ENCODE results near the gene LRFN2.
A peak's percentile ranks its signal among the peaks of the same experiment; 100 is the strongest.

Gene LRFN2

GRCh38 chr6:40509716-40510260 lies 77.4 kb downstream of the LRFN2 start:
- DNase-seq, result no peak

DNA sequence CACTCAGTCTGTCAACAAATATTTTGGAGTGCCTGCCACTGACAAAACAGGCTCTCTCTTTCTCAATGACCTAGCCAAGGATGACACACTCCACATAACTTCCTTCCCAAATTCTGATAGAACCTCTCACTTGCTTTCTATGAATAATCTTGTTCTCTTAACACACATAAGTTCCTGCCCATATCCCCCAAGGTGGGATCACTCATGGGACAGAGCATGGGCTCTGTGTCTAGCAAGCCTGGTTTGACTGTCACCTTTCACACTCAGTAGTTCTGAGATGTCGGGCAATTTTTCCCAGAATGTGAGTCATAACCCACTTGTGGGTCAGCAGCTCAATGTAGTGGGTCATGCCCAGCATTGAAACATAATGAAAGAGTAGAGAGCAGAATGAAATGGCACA lies 78.1 kb downstream of the LRFN2 start:
- no peak for DNase-seq

DNA sequence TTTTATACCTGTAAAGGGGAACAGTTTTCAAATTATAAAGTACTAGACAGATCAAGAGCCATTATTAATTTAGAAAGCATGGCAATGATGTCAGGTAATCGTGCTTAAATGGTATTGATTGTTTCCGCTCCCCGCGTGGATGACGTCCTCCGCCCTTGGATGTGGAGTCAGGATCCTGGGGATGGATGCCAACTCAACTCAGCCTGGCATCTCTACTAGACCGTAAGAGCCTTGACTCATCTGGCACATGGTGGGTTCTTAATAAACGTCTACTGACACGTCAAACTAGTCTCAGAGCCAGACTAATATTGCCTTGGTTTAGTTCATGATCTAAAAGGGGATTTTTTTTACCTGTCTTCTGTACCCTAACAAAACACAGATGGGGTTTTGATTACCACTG lies 80.2 kb downstream of the LRFN2 start:
- DNase-seq, result no peak

DNA sequence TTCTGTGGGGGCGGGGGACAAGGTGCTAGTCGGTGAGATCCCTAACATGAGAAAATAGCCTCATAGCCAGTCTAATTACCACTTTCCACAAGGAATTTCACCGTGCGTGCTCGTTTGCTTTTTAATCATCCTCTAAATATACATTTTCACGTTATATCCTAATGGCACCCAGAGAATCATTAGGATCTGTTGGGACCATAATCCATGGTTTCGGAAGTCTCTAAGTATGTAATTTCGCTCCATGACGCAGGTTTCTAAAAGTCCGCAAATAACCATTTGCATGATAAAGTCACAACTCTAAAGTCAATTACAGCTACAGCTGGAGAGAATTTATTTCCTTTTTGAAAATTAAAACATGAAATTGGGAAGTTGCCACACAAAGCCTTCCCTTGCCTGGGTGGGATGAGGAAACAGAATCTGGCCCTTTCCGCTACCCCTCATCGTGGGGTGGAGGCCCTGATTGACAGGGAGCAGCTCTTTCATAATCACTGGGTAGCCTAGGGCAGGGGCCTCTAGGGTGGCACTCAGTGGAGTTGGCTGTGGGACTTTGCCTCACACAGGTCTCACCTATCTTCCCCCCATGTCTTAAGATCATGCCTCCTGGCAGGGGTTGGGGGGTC lies 81.9 kb downstream of the LRFN2 start:
- no peak for DNase-seq

GRCh38 chr6:40504274-40504673 lies 82.9 kb downstream of the LRFN2 start:
- DNase-seq, result no peak

DNA sequence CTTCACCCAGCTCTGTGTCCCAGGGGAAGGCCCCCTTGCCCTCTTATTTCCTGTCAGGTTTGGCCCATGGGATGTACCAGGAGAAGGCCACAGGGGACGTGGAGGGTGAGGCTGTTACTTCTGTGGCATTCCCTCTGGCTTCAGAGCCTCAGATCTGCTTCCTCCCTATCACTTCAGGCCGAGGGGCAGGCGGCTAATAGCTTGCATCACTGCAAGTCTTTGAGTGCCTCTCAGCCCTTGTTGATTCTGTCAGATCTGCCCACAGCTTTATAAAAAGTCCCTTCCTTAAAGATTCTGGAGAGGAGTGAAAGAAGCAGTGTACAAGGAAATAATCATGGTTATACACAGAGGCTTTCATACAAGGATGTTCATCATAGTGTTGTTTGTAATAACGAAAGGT lies 86.9 kb downstream of the LRFN2 start:
- no peak for DNase-seq

GRCh38 chr6:40499215-40499614 lies 87.9 kb downstream of the LRFN2 start:
- DNase-seq, result no peak

DNA sequence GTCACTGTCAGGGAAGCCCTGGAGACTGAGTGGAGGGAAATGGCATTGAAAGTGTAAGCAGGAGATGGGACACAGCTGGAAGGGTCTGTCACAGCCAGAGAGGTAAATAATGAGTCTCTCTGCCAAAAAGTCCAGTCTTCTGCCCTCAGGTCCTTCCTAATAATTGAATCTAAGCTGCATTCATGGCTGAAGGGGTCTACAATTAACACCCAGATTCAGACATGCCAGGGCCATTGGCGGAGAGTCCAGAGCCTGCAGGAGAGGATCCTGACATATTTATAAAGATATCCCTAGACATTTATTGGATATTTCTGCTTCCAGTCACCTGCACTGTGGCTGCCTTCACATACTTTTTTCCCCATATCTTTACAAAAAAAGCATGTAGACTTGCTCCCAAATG lies 89.0 kb downstream of the LRFN2 start:
- DNase-seq, result no peak

GRCh38 chr6:40492187-40492586 lies 95.0 kb downstream of the LRFN2 start:
- no peak for DNase-seq

DNA sequence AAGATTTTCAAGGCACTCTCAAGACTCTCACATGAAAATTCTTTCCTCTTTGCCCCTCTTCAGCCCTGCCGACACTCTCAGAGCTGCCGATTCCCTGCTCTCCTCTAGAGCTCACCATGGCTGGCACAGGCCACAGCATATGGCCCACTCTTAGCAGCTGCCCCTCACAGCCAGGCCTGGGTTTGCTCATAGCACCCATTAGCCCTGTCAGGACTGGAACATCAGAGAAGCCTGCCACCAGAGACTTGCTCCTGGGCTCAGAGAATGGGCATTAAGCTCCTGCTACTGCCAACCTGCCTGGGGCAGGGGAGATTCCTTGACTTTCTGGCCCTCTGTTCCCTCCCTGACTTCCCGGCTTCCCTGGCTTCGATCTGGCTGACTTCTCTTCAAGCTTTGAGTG lies 96.7 kb downstream of the LRFN2 start:
- DNase-seq, result no peak

DNA sequence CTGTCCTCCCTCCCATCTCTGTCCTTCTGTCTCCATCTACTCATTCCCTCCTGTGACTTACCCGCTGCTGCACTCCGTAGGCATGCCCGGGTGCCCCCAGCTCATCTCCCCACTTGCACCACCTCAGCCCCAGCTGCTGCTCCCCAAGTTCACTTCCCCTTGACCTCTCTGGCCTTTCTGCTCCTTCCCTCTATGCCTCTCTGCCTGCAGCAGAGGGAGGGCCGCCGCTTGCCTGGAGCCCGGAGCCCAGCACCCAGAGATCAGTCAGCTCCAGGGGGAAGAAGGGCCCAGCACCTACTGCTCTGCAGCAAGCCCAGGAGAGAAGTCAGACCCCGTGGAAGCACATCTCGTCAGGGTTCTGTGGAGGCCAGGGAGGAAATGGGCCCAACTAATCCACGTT lies 97.4 kb downstream of the LRFN2 start:
- DNase-seq, result no peak

DNA sequence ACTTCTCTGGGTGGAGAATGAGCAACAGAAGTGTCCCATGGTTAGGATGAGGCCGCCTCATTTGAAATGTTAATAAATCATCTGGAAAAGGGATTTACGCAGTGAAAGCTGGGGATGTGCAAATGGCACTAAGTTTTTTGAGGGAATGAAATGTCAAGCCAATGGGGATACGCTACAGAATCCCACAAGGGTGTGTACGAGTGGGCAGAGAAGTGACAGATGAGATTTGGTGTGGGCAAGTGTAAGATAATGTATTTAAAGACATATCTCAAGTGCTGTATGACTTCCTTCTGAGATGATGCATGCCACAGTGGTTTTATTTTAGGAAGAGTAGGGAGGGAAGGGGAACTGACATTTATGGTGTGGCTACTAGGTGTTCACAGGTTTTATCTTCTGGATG lies 100.6 kb downstream of the LRFN2 start:
- DNase-seq, result no peak

DNA sequence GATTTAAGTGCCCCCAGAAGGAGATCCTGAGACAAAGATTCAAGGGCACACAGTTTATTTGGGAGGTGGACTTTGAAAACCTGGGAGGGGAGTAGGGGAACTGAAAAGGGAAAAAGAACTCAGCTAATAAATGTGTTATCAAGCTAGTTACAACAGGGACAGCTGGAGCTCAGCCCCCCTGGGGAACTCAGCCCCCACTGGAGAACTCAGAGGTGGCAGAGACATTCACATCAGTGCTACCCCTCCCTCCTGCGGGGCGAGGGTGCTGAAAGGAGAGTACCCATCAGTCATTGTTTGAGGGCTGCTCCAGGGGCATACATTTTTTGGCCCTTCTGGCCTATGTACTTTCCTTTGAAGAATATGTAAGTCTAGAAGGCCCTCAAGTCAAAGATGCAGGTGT lies 101.4 kb downstream of the LRFN2 start:
- no peak for DNase-seq

- no peak for DNase-seq
Measured at GRCh38 chr6:40485300-40485699, 101.9 kb downstream of the LRFN2 start.

GRCh38 chr6:40484066-40484465 lies 103.1 kb downstream of the LRFN2 start:
- no peak for DNase-seq

DNA sequence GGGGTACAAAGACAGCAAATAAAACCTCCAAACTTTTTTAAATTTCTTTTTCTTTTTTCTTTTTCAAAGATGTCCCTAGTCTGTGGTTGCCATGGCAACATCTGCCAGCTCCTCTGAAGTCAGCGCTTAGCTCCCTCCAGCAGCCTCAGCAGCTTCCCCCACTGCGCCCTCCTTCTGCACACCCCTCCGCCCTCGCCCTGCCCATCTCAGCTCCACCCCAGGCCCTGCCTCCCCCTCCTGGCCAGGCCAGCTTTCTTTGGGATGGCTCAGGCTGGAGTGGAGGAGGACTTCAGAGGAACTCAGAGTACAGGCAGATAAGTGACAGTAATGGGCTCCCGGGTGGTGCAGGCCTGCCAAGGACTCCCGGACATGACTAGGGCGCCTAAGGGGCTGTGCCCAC lies 104.6 kb downstream of the LRFN2 start:
- no peak for DNase-seq

- no peak for DNase-seq
Measured at GRCh38 chr6:40480678-40481077, 106.5 kb downstream of the LRFN2 start.

DNA sequence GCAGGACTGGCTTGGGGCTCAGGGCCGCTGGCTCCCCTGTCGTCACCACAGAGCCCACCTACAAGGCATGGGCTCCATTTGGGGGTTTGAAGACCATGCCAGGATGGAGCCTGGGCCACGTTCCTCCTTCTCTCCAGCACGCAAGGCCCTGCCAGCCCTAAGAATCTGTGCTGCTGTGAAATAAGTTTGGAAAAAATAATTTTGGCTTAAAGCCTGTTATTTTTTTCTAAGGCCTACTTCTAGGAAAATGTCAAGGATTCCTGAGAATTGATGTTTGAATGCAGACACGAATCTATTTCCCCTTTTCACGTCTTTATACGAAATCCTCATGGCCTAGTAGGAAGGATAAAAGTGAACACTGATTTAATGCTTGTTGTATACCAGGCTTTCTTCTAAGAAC lies 107.5 kb downstream of the LRFN2 start:
- DNase-seq, result no peak

GRCh38 chr6:40477246-40478126 lies 109.7 kb downstream of the LRFN2 start:
- peak; percentile 80 for DNase-seq

DNA sequence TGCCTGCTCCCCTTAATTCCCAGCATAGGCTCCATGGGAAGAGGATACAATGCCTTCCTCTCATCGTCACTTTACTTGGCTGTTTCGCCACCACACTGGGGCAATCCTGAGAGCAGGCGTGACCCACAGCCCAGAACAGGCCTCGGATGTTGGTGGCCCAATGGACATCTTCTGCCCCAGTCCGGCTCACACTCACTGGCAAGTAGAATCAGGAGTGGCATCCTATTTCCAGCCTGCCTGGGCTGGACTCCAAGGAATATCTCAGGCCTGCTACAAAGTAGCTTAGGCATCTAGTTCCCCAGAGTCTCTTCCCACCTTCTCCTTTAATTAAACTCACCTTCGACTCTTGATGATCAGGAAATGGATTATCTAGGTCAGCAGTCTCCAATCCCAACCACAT lies 110.5 kb downstream of the LRFN2 start:
- no peak for DNase-seq

DNA sequence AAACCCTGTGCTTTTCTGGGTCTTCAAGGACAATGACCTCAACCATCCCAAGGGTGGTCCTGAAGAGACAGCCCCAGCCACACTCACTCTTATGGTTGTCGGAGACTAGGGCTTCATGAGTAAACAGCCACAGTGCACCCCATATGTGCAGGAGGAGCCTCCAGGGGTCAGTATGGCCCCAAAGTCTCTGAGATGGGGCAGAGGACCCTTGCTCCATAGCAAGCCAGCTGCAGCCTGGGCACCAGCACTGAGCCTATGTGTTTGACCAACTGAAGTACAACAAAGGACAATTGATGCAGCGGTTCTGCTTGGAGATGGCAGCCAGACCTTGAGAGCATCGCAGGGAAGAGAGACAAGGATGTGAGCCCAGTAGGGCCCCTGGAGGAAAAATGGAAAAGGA lies 112.2 kb downstream of the LRFN2 start:
- DNase-seq, result no peak

DNA sequence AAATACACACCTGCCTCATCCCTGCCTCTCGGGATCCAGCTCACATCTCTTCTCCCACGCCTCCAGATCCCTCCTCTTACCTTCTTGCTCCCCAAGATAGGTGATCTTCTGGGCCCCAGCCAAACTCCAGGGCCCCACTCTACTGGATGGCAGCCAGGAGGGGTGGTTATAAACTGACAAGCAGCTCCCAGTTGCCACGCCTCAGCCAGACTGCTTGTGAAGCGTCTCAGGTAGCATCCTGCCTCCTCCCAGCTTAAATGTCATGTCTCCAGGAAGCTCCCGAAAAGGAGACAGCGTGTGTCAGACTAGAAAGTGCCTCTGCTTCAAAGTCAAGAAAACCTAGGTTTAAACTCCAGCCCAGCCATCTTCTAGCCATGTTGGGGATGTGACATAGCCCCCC lies 114.1 kb downstream of the LRFN2 start:
- no peak for DNase-seq

GRCh38 chr6:40472353-40472752 lies 114.8 kb downstream of the LRFN2 start:
- peak; percentile 20 for DNase-seq

DNA sequence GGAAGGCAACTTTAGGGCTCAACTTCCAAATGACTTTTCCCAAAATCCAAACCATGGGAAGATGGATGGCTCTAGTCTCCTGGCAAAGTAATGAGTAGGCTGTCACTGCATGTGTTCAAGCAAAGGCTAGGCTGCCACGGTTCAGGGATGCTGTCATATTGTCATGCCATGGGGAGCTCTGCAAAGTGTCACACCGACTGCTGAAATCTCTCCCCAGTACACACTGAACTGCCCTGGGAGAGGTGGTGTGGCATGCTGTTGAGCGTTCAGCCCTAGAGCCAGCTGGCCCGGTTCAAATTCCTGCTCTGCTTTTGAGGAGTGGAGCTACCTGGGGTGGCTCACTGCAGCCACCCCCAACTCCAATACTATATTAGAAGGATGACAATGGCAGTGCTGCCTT lies 115.9 kb downstream of the LRFN2 start:
- DNase-seq, result no peak
